Thyroid gland (tissue), 4 donors: ENCODE data around the gene OR8D2.

ENCODE experiments used
- CTCF ChIP-seq, 6 experiments: fragments of 200-600 bp in 3 of 6; fragments of 450-650 bp in 3 of 6; sonication (generic) in 3 of 6; IDR thresholded peaks; one replicate each; pipeline ENCODE4 v1.5.1; 2016 to 2019; ENCODE audit warnings: antibody characterized with exemption in 6 of 6, mild to moderate bottlenecking in 2 of 6, inconsistent platforms in 1 of 6, moderate library complexity in 1 of 6
- POLR2A ChIP-seq, 2 donors: fragments of 450-650 bp; IDR thresholded peaks; one replicate each; pipeline ENCODE4 v1.6.1; 2017; ENCODE audit warnings: antibody characterized with exemption in 2 of 2, mild to moderate bottlenecking in 2 of 2, moderate library complexity in 1 of 2

GRCh38 chr11:124294687-124295086, 25.3 kb downstream of the OR8D2 start:
- TF ChIP-seq CTCF (IDR thresholded peaks at IDR 0.05) (no peak), POLR2A (IDR thresholded peaks at IDR 0.05) (no peak)
